Measurements from ENCODE around the gene HYPK. TPM values are rescaled to one million over a fixed set of nuclear protein-coding genes. Genes with fewer than 3 reads are reported as not detected.
A peak's percentile ranks its signal among the peaks of the same experiment; 100 is the strongest.
"Not testable (repeated sequence)": the region's sequence is repeated elsewhere in the genome, so short reads cannot be mapped to it uniquely, and the experiment has no call there.

HYPK gene
- total RNA-seq, 1 donor from 2014 or later = 22.0 TPM

- H3K9me3 Mint-ChIP-seq; H3K27me3 Mint-ChIP-seq (ENCODE audit: insufficient read depth); intact Hi-C loops (cut with micrococcal nuclease); H3K27ac Mint-ChIP-seq; DNase-seq (ENCODE audit: low spot score): not testable (repeated sequence)
- H3K4me1 Mint-ChIP-seq (ENCODE audit: low read depth) = peaks cover 43% of the 10 kb centered on the region
- H3K4me3 Mint-ChIP-seq = peak overlapping the region; percentile 19
- H3K36me3 Mint-ChIP-seq (ENCODE audit: low read depth) = peaks cover 34% of the 10 kb centered on the region
Observed at GRCh38 chr15:43830691-43831275, 30.4 kb downstream of the HYPK start.

DNA sequence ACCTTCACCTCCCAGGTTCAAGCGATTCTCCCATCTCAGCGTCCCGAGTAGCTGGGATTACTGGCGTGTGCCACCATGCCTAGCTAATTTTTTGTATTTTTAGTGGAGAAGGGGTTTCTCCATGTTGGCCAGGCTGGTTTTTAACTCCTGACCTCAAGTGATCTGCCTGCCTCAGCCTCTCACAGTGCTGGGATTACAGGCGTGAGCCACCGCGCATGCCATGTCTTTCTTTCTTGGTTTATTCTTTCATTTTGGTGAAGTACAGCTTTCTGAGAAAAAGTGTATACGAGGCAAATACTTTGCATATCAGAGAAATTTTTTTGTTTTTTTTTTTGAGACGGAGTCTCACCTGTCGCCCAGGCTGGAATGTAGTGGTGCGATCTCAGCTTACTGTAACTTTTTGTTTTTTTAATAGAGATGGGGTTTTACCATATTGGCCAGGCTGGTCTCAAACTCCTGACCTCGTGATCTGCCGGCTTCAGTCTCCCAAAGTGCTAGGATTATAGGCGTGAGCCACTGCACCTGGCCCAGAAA lies 31.2 kb downstream of the HYPK start:
- intact Hi-C loops (cut with micrococcal nuclease); DNase-seq (ENCODE audit: low spot score); H3K9me3 Mint-ChIP-seq; H3K27me3 Mint-ChIP-seq (ENCODE audit: insufficient read depth); H3K27ac Mint-ChIP-seq: not testable (repeated sequence)
- H3K36me3 Mint-ChIP-seq (ENCODE audit: low read depth) = peaks cover 41% of the 10 kb centered on the region
- H3K4me3 Mint-ChIP-seq = peak overlapping the region; percentile 2
- peaks cover 48% of the 10 kb centered on the region for H3K4me1 Mint-ChIP-seq (ENCODE audit: low read depth)

DNA sequence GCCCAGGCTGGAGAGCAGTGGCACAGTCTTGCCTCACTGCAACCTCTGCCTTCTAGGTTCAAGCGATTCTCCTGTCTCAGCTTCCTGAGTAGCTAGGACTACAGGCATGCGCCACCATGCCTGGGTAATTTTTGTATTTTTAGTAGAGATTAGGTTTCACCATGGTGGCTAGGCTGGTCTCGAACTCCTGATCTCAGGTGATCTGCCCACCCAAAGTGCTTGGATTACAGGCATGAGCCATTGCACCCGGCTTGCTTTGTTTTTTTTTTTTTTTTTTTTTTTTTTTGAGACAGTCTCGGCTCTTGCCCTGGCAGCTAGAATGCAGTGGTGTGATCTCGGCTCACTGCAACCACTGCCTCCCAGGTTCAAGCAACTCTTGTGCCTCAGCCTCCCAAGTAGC lies 32.1 kb downstream of the HYPK start:
- Mint-ChIP-seq H3K4me3 (peak overlapping the region; percentile 45), H3K4me1 (ENCODE audit: low read depth) (peaks cover 48% of the 10 kb centered on the region), H3K36me3 (ENCODE audit: low read depth) (peaks cover 45% of the 10 kb centered on the region)
- H3K27me3 Mint-ChIP-seq (ENCODE audit: insufficient read depth); intact Hi-C loops (cut with micrococcal nuclease); H3K9me3 Mint-ChIP-seq; DNase-seq (ENCODE audit: low spot score); H3K27ac Mint-ChIP-seq: not testable (repeated sequence)

GRCh38 chr15:43845421-43845820 lies 45.0 kb downstream of the HYPK start:
- H3K9me3 Mint-ChIP-seq = no peaks in the 10 kb centered on the region
- intact Hi-C loops (cut with micrococcal nuclease) = no loop called here
- no peak for DNase-seq (ENCODE audit: low spot score)
- H3K27me3 Mint-ChIP-seq (ENCODE audit: insufficient read depth) = no peaks in the 10 kb centered on the region
- peaks cover 34% of the 10 kb centered on the region for H3K36me3 Mint-ChIP-seq (ENCODE audit: low read depth)
- H3K4me3 Mint-ChIP-seq = no peak overlapping the region
- H3K27ac Mint-ChIP-seq = no peak overlapping the region
- no peaks in the 10 kb centered on the region for H3K4me1 Mint-ChIP-seq (ENCODE audit: low read depth)

GRCh38 chr15:43851251-43851650 lies 50.9 kb downstream of the HYPK start:
- H3K4me1 Mint-ChIP-seq (ENCODE audit: low read depth) = peaks cover 10% of the 10 kb centered on the region
- H3K27me3 Mint-ChIP-seq (ENCODE audit: insufficient read depth) = no peaks in the 10 kb centered on the region
- H3K9me3 Mint-ChIP-seq = no peaks in the 10 kb centered on the region
- peaks cover 37% of the 10 kb centered on the region for H3K36me3 Mint-ChIP-seq (ENCODE audit: low read depth)
- H3K4me3 Mint-ChIP-seq = no peak overlapping the region
- no peak overlapping the region for H3K27ac Mint-ChIP-seq
- intact Hi-C loops (cut with micrococcal nuclease) = no loop called here
- DNase-seq (ENCODE audit: low spot score) = no peak

- Mint-ChIP-seq H3K36me3 (ENCODE audit: low read depth) (peaks cover 40% of the 10 kb centered on the region), H3K27ac (no peak overlapping the region), H3K4me1 (ENCODE audit: low read depth) (peaks cover 12% of the 10 kb centered on the region), H3K27me3 (ENCODE audit: insufficient read depth) (no peaks in the 10 kb centered on the region), H3K4me3 (no peak overlapping the region), H3K9me3 (no peaks in the 10 kb centered on the region)
- intact Hi-C loops (cut with micrococcal nuclease) = no loop called here
- no peak for DNase-seq (ENCODE audit: low spot score)
Observed at GRCh38 chr15:43852607-43853006, 52.2 kb downstream of the HYPK start.

Other genes with a start within 250 kb of the HYPK start
- 64.1 and 74.6 TPM in 2 replicates for gene PPIP5K1, start 210.4 kb upstream of the HYPK start, total RNA-seq
- gene CKMT1B, start 206.6 kb upstream of the HYPK start, total RNA-seq = 0.44 and 0.86 TPM in 2 replicates
- gene STRC, start 181.8 kb upstream of the HYPK start, total RNA-seq = 0.23 and 0.32 TPM in 2 replicates
- gene CATSPER2, start 151.8 kb upstream of the HYPK start, total RNA-seq = 8.1 and 8.9 TPM in 2 replicates
- gene CKMT1A, start 106.7 kb upstream of the HYPK start, total RNA-seq = 0.15 and 0.16 TPM in 2 replicates
- gene PDIA3, start 54.2 kb upstream of the HYPK start, total RNA-seq = 299 and 303 TPM in 2 replicates
- 0.41 and 0.73 TPM in 2 replicates for gene ELL3, start 23.6 kb upstream of the HYPK start, total RNA-seq
- 531 and 540 TPM in 2 replicates for gene SERF2, start 8.3 kb upstream of the HYPK start, total RNA-seq
- gene SERINC4, start 379 bp upstream of the HYPK start, total RNA-seq = 0.39 and 0.41 TPM in 2 replicates
- 46.4 and 46.6 TPM in 2 replicates for gene MFAP1, start 24.1 kb downstream of the HYPK start, total RNA-seq
- 71.1 and 75.2 TPM in 2 replicates for gene WDR76, start 26.4 kb downstream of the HYPK start, total RNA-seq